ENCODE data around the gene MAP4. TPM values are rescaled to one million over a fixed set of nuclear protein-coding genes. Genes with fewer than 3 reads are reported as not detected.
A peak's percentile ranks its signal among the peaks of the same experiment; 100 is the strongest.

Gene MAP4
- total and polyA plus RNA-seq, 2 of the 13 experiments (the other 11 are each of a cell fraction or from before 2014, with no cell fraction given): 33.1 to 38.7 TPM

DNA sequence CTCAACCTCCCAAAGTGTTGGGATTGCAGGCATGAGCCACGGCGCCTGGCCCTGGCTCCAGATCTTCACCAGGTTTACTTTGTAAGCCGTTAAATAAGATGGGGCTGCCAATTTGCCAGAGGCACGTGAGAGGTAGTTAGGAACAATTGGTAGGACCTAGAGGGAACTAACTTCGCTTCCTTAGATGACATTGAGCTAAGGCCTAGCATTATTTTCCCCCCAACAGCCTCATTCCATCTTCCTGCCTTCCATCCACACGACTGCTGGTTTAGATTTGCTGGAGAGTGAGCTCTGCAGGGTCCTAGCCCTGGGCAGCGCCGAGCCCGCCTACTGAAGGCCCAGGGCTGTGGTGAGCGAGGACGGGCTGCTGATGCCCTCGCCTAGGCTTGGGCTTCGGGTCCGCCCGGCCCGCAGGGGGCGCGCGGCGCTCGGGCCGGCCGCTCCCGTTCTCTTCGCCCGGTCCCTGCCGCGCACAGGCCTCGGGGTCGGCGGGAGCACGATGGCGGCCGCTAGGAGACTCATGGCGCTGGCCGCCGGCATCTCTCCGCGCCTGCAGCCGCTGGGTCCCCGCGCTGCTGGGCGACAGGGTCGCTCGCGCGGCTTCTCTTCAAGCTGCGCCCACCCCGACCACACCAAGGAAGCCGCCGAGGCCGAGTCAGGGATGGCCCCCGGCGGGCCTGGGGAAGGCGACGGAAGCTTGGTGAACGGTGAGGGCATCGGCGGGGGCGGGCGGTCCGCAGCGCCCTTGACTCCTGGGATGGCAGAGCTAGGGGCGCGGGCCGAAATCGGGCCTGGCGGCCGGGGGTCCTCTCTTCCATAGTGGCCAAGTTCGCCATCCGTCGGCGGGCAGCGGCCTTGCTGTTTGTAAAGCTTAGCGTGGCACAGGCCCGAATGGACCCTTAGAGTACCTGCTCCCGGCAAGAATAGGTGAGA is 191.4 kb downstream of the MAP4 start (continued):
- TF ChIP-seq, protein P1, sequence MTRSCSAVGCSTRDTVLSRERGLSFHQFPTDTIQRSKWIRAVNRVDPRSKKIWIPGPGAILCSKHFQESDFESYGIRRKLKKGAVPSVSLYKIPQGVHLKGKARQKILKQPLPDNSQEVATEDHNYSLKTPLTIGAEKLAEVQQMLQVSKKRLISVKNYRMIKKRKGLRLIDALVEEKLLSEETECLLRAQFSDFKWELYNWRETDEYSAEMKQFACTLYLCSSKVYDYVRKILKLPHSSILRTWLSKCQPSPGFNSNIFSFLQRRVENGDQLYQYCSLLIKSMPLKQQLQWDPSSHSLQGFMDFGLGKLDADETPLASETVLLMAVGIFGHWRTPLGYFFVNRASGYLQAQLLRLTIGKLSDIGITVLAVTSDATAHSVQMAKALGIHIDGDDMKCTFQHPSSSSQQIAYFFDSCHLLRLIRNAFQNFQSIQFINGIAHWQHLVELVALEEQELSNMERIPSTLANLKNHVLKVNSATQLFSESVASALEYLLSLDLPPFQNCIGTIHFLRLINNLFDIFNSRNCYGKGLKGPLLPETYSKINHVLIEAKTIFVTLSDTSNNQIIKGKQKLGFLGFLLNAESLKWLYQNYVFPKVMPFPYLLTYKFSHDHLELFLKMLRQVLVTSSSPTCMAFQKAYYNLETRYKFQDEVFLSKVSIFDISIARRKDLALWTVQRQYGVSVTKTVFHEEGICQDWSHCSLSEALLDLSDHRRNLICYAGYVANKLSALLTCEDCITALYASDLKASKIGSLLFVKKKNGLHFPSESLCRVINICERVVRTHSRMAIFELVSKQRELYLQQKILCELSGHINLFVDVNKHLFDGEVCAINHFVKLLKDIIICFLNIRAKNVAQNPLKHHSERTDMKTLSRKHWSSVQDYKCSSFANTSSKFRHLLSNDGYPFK (CRISPR knock-in tag; IDR thresholded peaks at IDR 0.05; ENCODE audit: borderline replicate concordance): 0 out of 2 replicates have a peak, but pooled peaks have one; percentile 77
- TF ChIP-seq SIN3A (IDR thresholded peaks at IDR 0.05; ENCODE audit: borderline replicate concordance, low read depth, low read length) (peak; percentile 76; the same call in 1 of the 2 replicates), ZNF614 (CRISPR knock-in tag; IDR thresholded peaks at IDR 0.05; ENCODE audit: borderline replicate concordance) (0 out of 2 replicates have a peak, but pooled peaks have one; percentile 14), ISX (CRISPR knock-in tag; conservative IDR thresholded peaks at IDR 0.05) (no peak), SOX5 (CRISPR knock-in tag; IDR thresholded peaks at IDR 0.05; ENCODE audit: borderline replicate concordance) (no peak), MED13 (CRISPR knock-in tag; IDR thresholded peaks at IDR 0.05) (peak; percentile 61), DR1 (CRISPR knock-in tag; IDR thresholded peaks at IDR 0.05) (peak; percentile 72), ZFP41 (CRISPR knock-in tag; IDR thresholded peaks at IDR 0.05; ENCODE audit: borderline replicate concordance) (no peak), ZNF496 (CRISPR knock-in tag; IDR thresholded peaks at IDR 0.05; ENCODE audit: insufficient replicate concordance) (no peak), ZNF180 (CRISPR knock-in tag; IDR thresholded peaks at IDR 0.05; ENCODE audit: borderline replicate concordance, low read depth) (no peak), TFE3 (CRISPR knock-in tag; IDR thresholded peaks at IDR 0.05) (no peak), ARHGAP35 (CRISPR knock-in tag; IDR thresholded peaks at IDR 0.05; ENCODE audit: borderline replicate concordance) (peak; percentile 59; the same call in 1 of the 2 replicates), ZNF567 (CRISPR knock-in tag; IDR thresholded peaks at IDR 0.05; ENCODE audit: borderline replicate concordance) (peak; percentile 94), ZSCAN30 (CRISPR knock-in tag; IDR thresholded peaks at IDR 0.05) (no peak), ZZZ3 (CRISPR knock-in tag; IDR thresholded peaks at IDR 0.05; ENCODE audit: borderline replicate concordance) (peak; percentile 55; the same call in 1 of the 2 replicates), ZNF484 (CRISPR knock-in tag; IDR thresholded peaks at IDR 0.05; ENCODE audit: borderline replicate concordance, low read depth) (no peak), KLF15 (CRISPR knock-in tag; IDR thresholded peaks at IDR 0.05; ENCODE audit: borderline replicate concordance) (peak; percentile 39; the same call in 1 of the 2 replicates), PHF5A (CRISPR knock-in tag; IDR thresholded peaks at IDR 0.05; ENCODE audit: low read depth, unreplicated experiment) (peak; percentile 28)
- TF ChIP-seq, protein P2, sequence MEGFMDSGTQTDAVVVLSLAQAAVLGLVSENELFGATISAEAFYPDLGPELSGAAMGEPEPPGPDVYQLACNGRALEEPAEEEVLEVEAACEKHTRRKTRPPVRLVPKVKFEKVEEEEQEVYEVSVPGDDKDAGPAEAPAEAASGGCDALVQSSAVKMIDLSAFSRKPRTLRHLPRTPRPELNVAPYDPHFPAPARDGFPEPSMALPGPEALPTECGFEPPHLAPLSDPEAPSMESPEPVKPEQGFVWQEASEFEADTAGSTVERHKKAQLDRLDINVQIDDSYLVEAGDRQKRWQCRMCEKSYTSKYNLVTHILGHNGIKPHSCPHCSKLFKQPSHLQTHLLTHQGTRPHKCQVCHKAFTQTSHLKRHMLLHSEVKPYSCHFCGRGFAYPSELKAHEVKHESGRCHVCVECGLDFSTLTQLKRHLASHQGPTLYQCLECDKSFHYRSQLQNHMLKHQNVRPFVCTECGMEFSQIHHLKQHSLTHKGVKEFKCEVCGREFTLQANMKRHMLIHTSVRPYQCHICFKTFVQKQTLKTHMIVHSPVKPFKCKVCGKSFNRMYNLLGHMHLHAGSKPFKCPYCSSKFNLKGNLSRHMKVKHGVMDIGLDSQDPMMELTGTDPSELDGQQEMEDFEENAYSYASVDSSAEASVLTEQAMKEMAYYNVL (CRISPR knock-in tag; IDR thresholded peaks at IDR 0.05; ENCODE audit: borderline replicate concordance): peak; percentile 51; the same call in 1 of the 2 replicates
- TF ChIP-seq, protein P3, sequence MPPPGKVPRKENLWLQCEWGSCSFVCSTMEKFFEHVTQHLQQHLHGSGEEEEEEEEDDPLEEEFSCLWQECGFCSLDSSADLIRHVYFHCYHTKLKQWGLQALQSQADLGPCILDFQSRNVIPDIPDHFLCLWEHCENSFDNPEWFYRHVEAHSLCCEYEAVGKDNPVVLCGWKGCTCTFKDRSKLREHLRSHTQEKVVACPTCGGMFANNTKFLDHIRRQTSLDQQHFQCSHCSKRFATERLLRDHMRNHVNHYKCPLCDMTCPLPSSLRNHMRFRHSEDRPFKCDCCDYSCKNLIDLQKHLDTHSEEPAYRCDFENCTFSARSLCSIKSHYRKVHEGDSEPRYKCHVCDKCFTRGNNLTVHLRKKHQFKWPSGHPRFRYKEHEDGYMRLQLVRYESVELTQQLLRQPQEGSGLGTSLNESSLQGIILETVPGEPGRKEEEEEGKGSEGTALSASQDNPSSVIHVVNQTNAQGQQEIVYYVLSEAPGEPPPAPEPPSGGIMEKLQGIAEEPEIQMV (CRISPR knock-in tag; IDR thresholded peaks at IDR 0.05; ENCODE audit: low read depth): peak; percentile 93
